HL-60 (cell line): Measurements from ENCODE around the gene EGFLAM.

Source experiments
- DNase-seq, 2 experiments: peaks; one replicate each; pipeline ENCODE4 v3.0.0-alpha.2; 2010 to 2020; ENCODE audit warnings: low read depth in 1 of 2, low spot score in 1 of 2
- H3K27ac ChIP-seq: fragments of 250-450 bp; sonication (Bioruptor Pico); replicated peaks from 2 replicates; pipeline ENCODE4 v1.5.1; 2020; ENCODE audit warnings: mild to moderate bottlenecking, moderate library complexity
- H3K27me3 ChIP-seq: fragments of 250-450 bp; sonication (Bioruptor Pico); 2 replicates; pipeline ENCODE4 v1.5.1; 2021; ENCODE audit warnings: mild to moderate bottlenecking, moderate library complexity; ENCODE audit not compliant: insufficient read depth, poor library complexity, severe bottlenecking
- H3K4me3 ChIP-seq: replicated peaks from 2 replicates; pipeline ENCODE4 v1.5.1; 2011; ENCODE audit warnings: mild to moderate bottlenecking, control low read depth, low read length; ENCODE audit not compliant: insufficient read depth
- CTCF ChIP-seq: IDR thresholded peaks from one replicate; pipeline ENCODE4 v1.5.1; 2011; ENCODE audit warnings: low read length, control low read depth, inconsistent platforms; ENCODE audit not compliant: insufficient read depth
- GABPA ChIP-seq: IDR thresholded peaks from 2 replicates; pipeline ENCODE4 v1.6.1; 2012; ENCODE audit warnings: low read depth
- POLR2AphosphoS5 ChIP-seq: IDR thresholded peaks from 2 replicates; pipeline ENCODE4 v1.6.1; 2012; ENCODE audit warnings: low read depth
- SPI1 ChIP-seq: IDR thresholded peaks from 2 replicates; pipeline ENCODE4 v1.6.1; 2012; ENCODE audit warnings: low read depth, mild to moderate bottlenecking, borderline replicate concordance
- TF ChIP-seq, protein P1 (sequence below): IDR thresholded peaks from 2 replicates; pipeline ENCODE4 v1.6.1; 2012; ENCODE audit warnings: low read depth; ENCODE audit not compliant: insufficient replicate concordance

Gene EGFLAM

GRCh38 chr5:38442247-38442573, 183.9 kb downstream of the EGFLAM start:
- H3K4me3 ChIP-seq: no peak overlapping the region
- no peak for DNase-seq
- H3K27me3 ChIP-seq: peaks cover 20% of the 10 kb centered on the region
- no peak overlapping the region for H3K27ac ChIP-seq
- no peak for TF ChIP-seq POLR2AphosphoS5
- no peak for TF ChIP-seq SPI1
- TF ChIP-seq GABPA: no peak
- TF ChIP-seq CTCF: no peak
- TF ChIP-seq, protein P1, sequence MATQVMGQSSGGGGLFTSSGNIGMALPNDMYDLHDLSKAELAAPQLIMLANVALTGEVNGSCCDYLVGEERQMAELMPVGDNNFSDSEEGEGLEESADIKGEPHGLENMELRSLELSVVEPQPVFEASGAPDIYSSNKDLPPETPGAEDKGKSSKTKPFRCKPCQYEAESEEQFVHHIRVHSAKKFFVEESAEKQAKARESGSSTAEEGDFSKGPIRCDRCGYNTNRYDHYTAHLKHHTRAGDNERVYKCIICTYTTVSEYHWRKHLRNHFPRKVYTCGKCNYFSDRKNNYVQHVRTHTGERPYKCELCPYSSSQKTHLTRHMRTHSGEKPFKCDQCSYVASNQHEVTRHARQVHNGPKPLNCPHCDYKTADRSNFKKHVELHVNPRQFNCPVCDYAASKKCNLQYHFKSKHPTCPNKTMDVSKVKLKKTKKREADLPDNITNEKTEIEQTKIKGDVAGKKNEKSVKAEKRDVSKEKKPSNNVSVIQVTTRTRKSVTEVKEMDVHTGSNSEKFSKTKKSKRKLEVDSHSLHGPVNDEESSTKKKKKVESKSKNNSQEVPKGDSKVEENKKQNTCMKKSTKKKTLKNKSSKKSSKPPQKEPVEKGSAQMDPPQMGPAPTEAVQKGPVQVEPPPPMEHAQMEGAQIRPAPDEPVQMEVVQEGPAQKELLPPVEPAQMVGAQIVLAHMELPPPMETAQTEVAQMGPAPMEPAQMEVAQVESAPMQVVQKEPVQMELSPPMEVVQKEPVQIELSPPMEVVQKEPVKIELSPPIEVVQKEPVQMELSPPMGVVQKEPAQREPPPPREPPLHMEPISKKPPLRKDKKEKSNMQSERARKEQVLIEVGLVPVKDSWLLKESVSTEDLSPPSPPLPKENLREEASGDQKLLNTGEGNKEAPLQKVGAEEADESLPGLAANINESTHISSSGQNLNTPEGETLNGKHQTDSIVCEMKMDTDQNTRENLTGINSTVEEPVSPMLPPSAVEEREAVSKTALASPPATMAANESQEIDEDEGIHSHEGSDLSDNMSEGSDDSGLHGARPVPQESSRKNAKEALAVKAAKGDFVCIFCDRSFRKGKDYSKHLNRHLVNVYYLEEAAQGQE: no peak

DNA sequence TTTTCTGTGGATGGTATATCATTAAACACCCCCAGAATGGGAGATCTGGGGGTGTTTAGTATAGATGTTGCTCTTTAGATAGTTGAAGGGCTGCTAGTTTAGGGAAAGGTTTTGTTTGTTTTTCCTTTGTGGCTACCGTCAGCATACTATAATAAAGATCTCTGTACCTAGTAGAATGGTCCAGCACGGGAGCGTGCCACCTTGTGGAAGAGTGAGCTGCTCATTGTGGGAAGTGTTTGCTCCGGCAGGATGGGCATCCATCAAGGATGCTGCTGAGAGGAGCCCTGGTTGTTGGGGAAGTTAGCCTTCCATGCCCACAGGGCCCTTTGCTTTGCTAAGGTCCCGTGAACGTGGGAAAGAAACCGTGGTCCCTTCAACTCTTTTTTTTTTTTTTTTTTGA, 185.0 kb downstream of the EGFLAM start:
- Histone ChIP-seq H3K4me3 (no peak overlapping the region), H3K27ac (no peak overlapping the region), H3K27me3 (peaks cover 20% of the 10 kb centered on the region)
- TF ChIP-seq POLR2AphosphoS5 (no peak), GABPA (no peak), CTCF (no peak)
- TF ChIP-seq, protein P1: no peak
- DNase-seq: no peak

GRCh38 chr5:38445374-38446028, 187.1 kb downstream of the EGFLAM start:
- H3K27ac ChIP-seq: no peak overlapping the region
- peaks cover 32% of the 10 kb centered on the region for H3K27me3 ChIP-seq
- no peak overlapping the region for H3K4me3 ChIP-seq
- TF ChIP-seq GABPA: no peak
- TF ChIP-seq, protein P1: no peak
- no peak for TF ChIP-seq POLR2AphosphoS5
- no peak for TF ChIP-seq CTCF
- no peak for TF ChIP-seq SPI1
- no peak for DNase-seq
